Naive thymus-derived CD8-positive, alpha-beta T cell (primary cell): ENCODE data around the gene MAT2A. TPM values are rescaled to one million over a fixed set of nuclear protein-coding genes. Genes with fewer than 3 reads are reported as not detected.

Experiments
- ATAC-seq, 2 donors: fragments of 150-1000 bp; cut with Tn5 transposase in 1 of 2; sonication (Bioruptor Pico), chemical (Tn5 transposase) in 1 of 2; 1 replicate in 1 of 2; 2 replicates in 1 of 2; pipeline ENCODE4 v1.10.0; 2021; ENCODE audit warnings: mild to moderate bottlenecking in 2 of 2, moderate library complexity in 2 of 2
- POLR2A ChIA-PET: fragments of 350-600 bp; sonication (Branson Sonifier 250); formaldehyde crosslinking; loops from one replicate; lab custom pipeline; 2021; ENCODE audit warnings: antibody characterized with exemption; lab: Charles Lee
- DNase-seq, 10 donors: peaks; one replicate each; pipeline versions ENCODE4 v3.0.0 to v3.0.0-alpha.2; 2020 to 2022
- H3K27ac Mint-ChIP-seq, 10 donors: one replicate each; pipeline ENCODE4 v1.8.0; 2020 to 2022; ENCODE audit warnings: mild to moderate bottlenecking in 10 of 10, mixed read lengths in 10 of 10, moderate library complexity in 4 of 10, inconsistent platforms in 1 of 10
- H3K27me3 Mint-ChIP-seq, 5 donors: one replicate each; pipeline ENCODE4 v1.8.0; 2021 to 2022; ENCODE audit warnings: mixed read lengths in 5 of 5
- H3K36me3 Mint-ChIP-seq, 3 donors: one replicate each; pipeline ENCODE4 v1.8.0; 2020 to 2022; ENCODE audit warnings: mixed read lengths in 3 of 3, mild to moderate bottlenecking in 2 of 3, inconsistent platforms in 1 of 3
- H3K4me1 Mint-ChIP-seq, 4 donors: one replicate each; pipeline ENCODE4 v1.8.0; 2021 to 2022; ENCODE audit warnings: mixed read lengths in 4 of 4
- H3K4me3 Mint-ChIP-seq, 10 donors: one replicate each; pipeline ENCODE4 v1.8.0; 2020 to 2022; ENCODE audit warnings: mild to moderate bottlenecking in 10 of 10, mixed read lengths in 10 of 10, moderate library complexity in 6 of 10, inconsistent platforms in 1 of 10
- H3K9me3 Mint-ChIP-seq, 9 donors: one replicate each; pipeline ENCODE4 v1.8.0; 2020 to 2022; ENCODE audit warnings: mixed read lengths in 9 of 9, mild to moderate bottlenecking in 3 of 9, inconsistent platforms in 1 of 9, moderate library complexity in 1 of 9
- polyA plus RNA-seq, 3 donors: library from polyadenylated mRNA; unstranded; fragments of 300-500 nt; fragmentation: Illumina TruSeq; gene quantifications; one replicate each; pipeline ENCODE4 v1.2.3, GENCODE V29; 2021
- total RNA-seq, 8 experiments: library from RNA in 2 of 8; stranded (reverse) in 2 of 8; gene quantifications; one replicate each; pipeline ENCODE4 v1.2.3 and lab custom pipeline; 2021 to 2026

MAT2A gene
- total RNA-seq (100 to 1,000 TPM; 192 to 205 TPM), polyA plus RNA-seq (100 to 1,000 TPM in 1 of 3 donors, 10 to 100 TPM in 2; 68.1 to 103 (median 73.0) TPM), total RNA-seq (lab: John Stamatoyannopoulos, UW) (130 to 465 (median 147) reads per million in 6 experiments)

DNA sequence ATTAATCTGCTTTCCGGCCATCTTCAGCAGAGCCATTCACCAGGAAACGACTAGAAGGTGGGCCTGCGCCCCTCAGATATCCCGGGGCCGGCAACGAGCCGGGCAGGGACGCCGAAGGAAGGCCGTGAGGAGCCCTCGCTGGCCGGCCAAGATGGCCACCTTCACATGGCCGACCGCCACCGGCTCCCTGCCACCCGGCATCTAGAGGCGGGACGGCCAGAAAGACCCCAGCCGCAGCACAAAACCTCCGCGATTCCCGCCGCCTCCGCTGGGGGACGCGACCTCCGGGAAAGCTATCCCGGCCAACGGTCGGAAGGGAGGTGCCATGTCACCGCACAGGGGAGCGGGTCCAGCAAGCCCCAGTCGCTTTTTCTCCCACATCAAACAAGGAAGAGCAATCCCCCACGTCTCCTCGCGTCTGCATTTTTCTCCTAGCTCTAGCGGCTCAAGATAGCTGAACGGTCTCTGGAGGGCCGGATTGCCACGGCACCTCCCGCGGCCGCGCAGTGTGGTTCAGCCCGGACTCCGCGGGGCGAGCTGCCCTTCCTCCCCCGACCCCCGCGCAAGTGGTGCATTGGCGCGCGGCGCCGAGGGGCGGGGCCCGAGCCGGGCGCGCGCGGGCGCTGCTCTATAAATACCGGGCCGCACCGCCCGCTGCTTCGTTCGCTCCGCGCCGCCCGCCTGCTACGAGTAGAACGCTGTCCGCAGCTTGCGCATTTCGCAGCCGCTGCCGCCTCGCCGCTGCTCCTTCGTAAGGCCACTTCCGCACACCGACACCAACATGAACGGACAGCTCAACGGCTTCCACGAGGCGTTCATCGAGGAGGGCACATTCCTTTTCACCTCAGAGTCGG, at the start of gene MAT2A:
Gene MAT2A, plus strand, starts transcription at position 662 of the 854 bp plus-strand sequence. Its CDS starts 120 bp downstream, at position 782.
- Mint-ChIP-seq H3K36me3 (peaks cover 10 to 34% (median 16%) of the 10 kb centered on the region in 3 donors), H3K27me3 (no peaks in the 10 kb centered on the region), H3K9me3 (no peaks in the 10 kb centered on the region), H3K27ac (peak within 1 kb of the TSS; percentile 90 to 98 (median 95)), H3K4me1 (peaks cover 21 to 50% (median 40%) of the 10 kb centered on the region in 4 donors), H3K4me3 (peak within 1 kb of the TSS; percentile 91 to 96 (median 95))
- POLR2A ChIA-PET: interaction anchor here (0.5 to 6.7 kb wide), 36 partner anchors 9 to 902 kb away, joined by 3 to 144 read pairs (median 5); partner anchors contain the start of genes C2orf68, ELMOD3, GGCX and KDM3A
- ATAC-seq (peak; percentile 74 to 76), DNase-seq (peak; percentile 71 to 91 (median 86))

DNA sequence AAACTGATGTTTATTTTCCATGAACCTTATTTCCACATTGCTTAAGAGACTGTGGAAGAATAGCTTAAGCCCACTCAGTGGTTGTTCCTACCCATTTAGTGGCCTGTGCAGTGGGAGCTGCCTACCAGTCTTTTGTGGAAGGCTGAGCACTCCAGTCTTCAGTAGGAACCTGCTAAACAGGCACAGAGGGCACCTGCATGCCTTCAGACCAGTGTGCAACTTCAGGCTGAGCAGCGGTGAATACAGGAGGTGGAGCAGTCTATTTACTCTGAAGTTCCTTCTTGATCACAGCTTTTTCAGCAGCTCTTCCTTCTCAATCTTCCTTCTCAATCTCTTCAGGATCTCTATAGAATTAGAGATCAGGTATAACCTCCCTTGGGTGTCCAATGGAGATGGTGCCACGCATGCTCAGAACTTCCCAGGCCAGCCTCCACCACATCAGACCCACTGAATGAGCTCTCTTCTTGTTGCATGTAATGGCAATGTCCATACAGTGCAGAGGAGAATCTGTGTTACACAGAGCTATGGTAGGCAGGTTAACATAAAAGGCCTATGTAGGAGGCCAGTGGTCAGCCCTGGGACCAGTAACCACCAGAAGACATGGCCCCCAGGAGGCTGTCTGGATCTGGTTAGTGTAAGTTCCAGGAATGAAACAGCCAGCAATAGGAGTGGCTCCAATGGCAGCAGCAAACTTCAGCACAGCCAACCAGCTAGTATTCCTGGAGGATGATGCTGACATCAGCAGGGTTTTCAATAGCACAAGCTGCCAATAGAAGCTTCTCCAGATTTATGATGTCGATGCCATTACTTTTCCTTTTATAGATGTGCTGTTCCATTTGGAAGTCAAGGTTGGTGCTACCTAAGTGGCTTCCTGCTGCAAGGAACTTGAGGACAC, 47.9 kb upstream of the MAT2A start:
- ATAC-seq: no peak
- POLR2A ChIA-PET: no interaction called here
- Mint-ChIP-seq H3K36me3 (peaks cover 3 to 6% (median 5%) of the 10 kb centered on the region in 3 donors), H3K4me3 (no peak overlapping the region), H3K27ac (no peak overlapping the region), H3K4me1 (no peaks in the 10 kb centered on the region), H3K27me3 (no peaks in the 10 kb centered on the region), H3K9me3 (peaks cover 0 to 29% (median 9%) of the 10 kb centered on the region in 9 donors)
- no peak for DNase-seq

DNA sequence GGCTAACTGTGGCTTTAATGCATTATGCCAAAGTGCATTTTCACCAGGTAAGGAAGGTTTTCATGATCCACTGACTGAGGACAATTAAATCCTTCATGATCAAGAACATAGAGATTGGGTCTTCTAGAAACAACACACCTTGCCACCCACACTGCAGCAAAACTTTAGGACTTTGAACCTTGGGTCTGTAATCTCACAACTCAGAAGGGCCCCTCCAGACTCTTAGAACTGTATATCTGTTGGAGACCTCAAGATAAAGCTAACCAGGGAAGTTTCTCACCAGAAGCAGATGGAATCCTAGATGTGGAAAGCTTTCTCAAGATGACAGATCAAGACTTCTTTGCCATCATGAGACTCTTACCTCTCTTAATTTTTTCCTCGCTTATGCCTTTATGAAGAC, 42.5 kb upstream of the MAT2A start:
- peaks cover 0 to 4% (median under 1%) of the 10 kb centered on the region in 9 donors for H3K9me3 Mint-ChIP-seq
- H3K4me1 Mint-ChIP-seq: peaks cover 0 to 8% (median 0%) of the 10 kb centered on the region in 4 donors
- POLR2A ChIA-PET: interaction anchor here (0.8 kb wide), 1 partner anchor 10 kb away, joined by 8 read pairs; no protein-coding TSS in a partner anchor
- DNase-seq: no peak
- no peak overlapping the region for H3K4me3 Mint-ChIP-seq
- H3K27me3 Mint-ChIP-seq: no peaks in the 10 kb centered on the region
- H3K36me3 Mint-ChIP-seq: no peaks in the 10 kb centered on the region
- H3K27ac Mint-ChIP-seq: peak overlapping the region in 1 of 10 donors; percentile 22
- ATAC-seq: no peak

DNA sequence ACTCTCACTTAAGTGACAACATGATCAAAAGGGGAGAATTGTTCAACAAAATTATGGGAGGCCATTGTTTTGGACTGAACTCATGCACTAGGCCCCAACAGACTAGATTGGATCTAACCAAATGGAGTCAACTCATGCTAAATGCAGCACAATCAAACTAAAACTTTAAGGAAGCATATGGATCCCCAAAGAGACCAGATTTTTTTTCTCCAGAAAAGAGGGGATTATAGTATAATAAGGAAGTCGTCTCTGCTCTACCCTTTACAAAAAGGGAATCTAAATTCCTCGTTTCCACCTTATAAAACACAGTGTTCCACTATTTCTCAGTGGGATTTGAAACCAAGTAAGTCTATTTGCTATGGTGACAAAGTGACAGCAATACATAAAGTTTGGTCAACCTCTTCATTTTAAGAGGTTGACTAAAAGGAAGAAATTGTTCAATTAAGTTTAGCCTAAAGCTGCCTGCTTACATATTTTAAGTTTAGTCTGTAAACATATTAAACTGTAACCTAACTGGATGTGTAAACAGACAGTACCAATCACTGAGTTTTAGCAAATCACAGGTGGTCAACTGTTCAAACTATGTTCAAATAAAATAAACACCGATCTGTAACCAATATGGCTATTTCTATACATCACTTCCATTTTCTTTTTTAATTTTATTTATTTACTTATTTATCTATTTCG, 40.9 kb upstream of the MAT2A start:
- ATAC-seq (no peak), DNase-seq (no peak)
- no peak overlapping the region for H3K27ac Mint-ChIP-seq
- POLR2A ChIA-PET: no interaction called here
- H3K4me1 Mint-ChIP-seq: peaks cover 0 to 8% (median 2%) of the 10 kb centered on the region in 4 donors
- no peak overlapping the region for H3K4me3 Mint-ChIP-seq
- H3K9me3 Mint-ChIP-seq: peaks cover 0 to under 1% (median 0%) of the 10 kb centered on the region in 9 donors
- no peaks in the 10 kb centered on the region for H3K27me3 Mint-ChIP-seq
- H3K36me3 Mint-ChIP-seq: no peaks in the 10 kb centered on the region

DNA sequence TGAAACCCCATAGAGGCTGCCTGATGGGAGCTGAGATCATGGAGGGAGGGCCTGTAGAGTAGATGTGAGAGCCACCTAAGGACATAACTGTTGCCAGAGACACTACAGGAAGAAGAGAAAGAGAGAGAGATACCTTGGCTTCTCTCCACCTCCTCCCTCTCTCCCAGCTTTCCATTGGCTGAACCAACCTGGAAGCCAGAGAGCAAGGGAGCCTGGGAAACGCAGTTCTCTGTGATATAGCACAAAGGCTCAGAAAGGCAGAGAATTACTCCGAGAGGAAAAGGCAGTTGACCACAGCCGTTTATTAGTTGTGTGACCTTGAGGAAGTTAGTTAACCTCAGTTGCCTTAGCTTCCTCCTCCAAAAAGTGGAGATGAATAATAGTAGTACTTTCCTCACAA, 37.7 kb upstream of the MAT2A start:
- H3K27ac Mint-ChIP-seq: no peak overlapping the region

DNA sequence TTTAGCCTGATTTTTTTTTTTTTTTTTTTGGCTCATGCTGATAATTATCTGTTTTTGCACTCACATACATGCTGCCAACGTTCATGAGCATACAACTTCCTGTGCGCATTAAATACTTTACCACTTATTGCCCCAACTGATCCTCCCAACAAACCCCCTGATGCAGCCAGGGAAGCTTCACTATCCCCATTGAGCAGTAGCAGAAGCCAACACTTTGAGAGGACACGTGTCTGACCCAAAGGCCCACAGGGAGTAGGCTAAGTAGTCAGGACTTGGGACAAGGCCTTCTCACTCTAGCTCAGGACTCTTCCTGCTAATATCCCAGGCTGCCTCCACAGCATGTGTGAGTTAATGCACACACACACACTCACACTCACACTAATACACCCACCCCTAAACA, 36.2 kb upstream of the MAT2A start:
- Mint-ChIP-seq H3K4me1 (peaks cover 0 to 8% (median 2%) of the 10 kb centered on the region in 4 donors), H3K9me3 (no peaks in the 10 kb centered on the region), H3K4me3 (no peak overlapping the region), H3K27me3 (no peaks in the 10 kb centered on the region), H3K36me3 (no peaks in the 10 kb centered on the region), H3K27ac (no peak overlapping the region)
- ATAC-seq: no peak
- no peak for DNase-seq
- POLR2A ChIA-PET: no interaction called here

More for the DNA sequence above, 37.7 kb upstream of the MAT2A start:
- no peaks in the 10 kb centered on the region for H3K9me3 Mint-ChIP-seq
- no peaks in the 10 kb centered on the region for H3K36me3 Mint-ChIP-seq
- DNase-seq (no peak), ATAC-seq (no peak)
- no peak overlapping the region for H3K4me3 Mint-ChIP-seq
- H3K27me3 Mint-ChIP-seq: no peaks in the 10 kb centered on the region
- H3K4me1 Mint-ChIP-seq: peaks cover 0 to 8% (median 2%) of the 10 kb centered on the region in 4 donors
- POLR2A ChIA-PET: no interaction called here

DNA sequence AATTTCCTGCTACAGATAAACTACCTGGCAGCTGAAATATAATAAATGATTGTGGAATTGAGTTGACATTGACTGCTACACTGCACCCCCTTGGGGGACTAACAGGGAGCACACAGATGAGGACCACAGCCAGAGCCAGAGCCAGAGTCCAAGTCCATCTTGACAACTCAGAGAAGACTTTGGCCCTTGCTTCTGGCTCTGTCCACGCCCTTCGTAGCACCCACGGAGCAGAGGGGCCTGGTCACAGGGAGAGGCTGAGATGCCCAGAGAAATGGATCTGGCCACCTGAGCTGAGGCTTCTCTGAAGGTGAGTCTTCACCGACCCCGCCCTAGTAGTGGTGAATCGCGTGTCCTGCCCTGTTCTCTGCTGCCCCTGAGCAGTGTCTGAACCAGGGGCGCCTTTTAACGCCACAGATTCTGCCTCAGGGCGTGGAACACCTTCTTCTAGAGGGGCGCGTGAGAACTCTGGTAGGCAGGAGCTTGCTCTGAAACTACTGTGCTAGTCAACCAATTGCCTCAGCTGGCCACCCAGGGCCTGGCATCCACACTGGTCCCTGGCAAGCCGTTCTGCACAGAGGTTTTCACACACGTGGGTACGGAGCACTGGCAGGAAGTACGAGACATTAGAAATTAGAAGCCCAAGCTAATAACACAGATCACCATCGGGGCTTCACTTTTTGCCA, 35.7 kb upstream of the MAT2A start:
- H3K36me3 Mint-ChIP-seq: no peaks in the 10 kb centered on the region
- H3K27ac Mint-ChIP-seq: no peak overlapping the region
- no peak overlapping the region for H3K4me3 Mint-ChIP-seq
- H3K4me1 Mint-ChIP-seq: peaks cover 0 to 8% (median 2%) of the 10 kb centered on the region in 4 donors
- ATAC-seq (no peak), DNase-seq (no peak)
- H3K27me3 Mint-ChIP-seq: no peaks in the 10 kb centered on the region
- POLR2A ChIA-PET: no interaction called here
- no peaks in the 10 kb centered on the region for H3K9me3 Mint-ChIP-seq

DNA sequence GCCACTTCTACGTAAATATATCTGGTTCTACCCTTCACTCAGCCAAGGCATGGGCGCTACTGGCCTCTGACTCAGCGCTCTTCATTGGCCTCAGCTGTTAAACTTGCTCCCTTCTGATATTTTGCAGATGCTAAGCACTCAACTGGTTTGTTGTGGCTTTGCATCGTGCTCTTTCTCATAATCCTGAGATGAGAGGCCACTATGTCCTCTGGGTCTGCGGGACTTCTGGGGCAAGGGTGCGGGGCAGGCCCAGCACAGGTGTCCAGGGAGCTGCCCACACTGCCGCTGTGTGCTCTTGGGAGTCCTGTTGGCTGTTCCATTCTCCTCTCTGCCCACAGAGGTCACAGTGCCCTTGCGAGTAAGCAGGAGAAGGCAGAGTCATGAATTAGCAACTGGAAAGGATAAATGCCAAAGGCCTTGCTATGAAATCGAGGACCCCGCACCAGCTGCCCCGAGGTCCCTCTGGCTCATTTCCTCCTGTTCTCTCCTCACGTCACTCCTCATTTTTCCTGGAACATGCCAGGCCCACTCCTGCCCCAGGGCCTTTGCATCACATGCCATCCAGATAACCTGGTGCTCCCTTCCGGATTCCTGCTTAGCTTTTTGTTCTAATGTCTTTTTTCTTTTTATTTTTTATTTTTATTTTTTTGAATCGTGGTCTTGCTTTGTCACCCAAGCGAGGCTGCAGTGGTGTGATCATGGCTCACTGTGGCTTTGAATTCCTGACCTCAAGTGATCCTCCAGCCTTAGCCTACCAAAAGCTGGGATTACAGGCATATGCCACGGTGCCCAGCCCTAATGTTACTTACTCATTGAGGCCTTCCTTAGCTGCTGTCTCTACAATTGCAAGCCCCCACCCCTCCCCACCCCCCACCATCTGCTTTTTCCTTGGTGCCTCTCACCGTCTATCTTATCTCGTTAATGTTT, 34.9 kb upstream of the MAT2A start:
- ATAC-seq: no peak
- H3K27ac Mint-ChIP-seq: peak overlapping the region in 1 of 10 donors; percentile 41
- no peaks in the 10 kb centered on the region for H3K9me3 Mint-ChIP-seq
- no peaks in the 10 kb centered on the region for H3K36me3 Mint-ChIP-seq
- peaks cover 0 to 8% (median 2%) of the 10 kb centered on the region in 4 donors for H3K4me1 Mint-ChIP-seq
- POLR2A ChIA-PET: interaction anchor here (0.5 to 0.7 kb wide), 2 partner anchors 34 to 140 kb away, joined by 3 to 5 read pairs; no protein-coding TSS in a partner anchor
- H3K4me3 Mint-ChIP-seq: no peak overlapping the region
- no peak for DNase-seq
- no peaks in the 10 kb centered on the region for H3K27me3 Mint-ChIP-seq

DNA sequence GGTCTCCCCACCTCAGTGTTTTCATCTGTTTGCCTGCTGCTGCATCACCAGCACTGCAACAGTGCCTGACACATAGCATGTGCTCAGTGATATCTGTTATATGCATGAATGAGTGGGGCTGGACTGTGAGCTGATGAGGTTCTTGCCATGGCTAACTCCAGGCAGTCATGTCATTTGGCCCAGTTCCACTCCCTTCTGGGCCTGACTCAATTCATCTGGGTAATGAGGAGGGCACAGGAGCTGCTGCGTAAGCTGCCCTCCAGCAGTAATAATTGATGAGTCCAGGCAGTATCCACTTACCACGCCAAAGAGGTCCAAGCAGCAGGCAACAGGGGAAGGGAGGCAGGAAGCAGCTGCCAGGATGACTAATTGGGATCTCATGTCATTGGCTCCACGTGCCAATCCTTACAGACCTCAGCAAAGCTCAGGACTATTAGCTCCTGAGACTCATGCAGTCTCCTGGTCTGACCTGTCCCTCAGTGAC, 34.1 kb upstream of the MAT2A start:
- peaks cover 0 to 7% (median 2%) of the 10 kb centered on the region in 4 donors for H3K4me1 Mint-ChIP-seq
- DNase-seq (no peak), ATAC-seq (no peak)
- no peaks in the 10 kb centered on the region for H3K9me3 Mint-ChIP-seq
- no peak overlapping the region for H3K27ac Mint-ChIP-seq
- no peaks in the 10 kb centered on the region for H3K36me3 Mint-ChIP-seq
- no peaks in the 10 kb centered on the region for H3K27me3 Mint-ChIP-seq
- POLR2A ChIA-PET: interaction anchor here (0.5 to 0.7 kb wide), 2 partner anchors 34 to 141 kb away, joined by 3 to 5 read pairs; no protein-coding TSS in a partner anchor
- no peak overlapping the region for H3K4me3 Mint-ChIP-seq

DNA sequence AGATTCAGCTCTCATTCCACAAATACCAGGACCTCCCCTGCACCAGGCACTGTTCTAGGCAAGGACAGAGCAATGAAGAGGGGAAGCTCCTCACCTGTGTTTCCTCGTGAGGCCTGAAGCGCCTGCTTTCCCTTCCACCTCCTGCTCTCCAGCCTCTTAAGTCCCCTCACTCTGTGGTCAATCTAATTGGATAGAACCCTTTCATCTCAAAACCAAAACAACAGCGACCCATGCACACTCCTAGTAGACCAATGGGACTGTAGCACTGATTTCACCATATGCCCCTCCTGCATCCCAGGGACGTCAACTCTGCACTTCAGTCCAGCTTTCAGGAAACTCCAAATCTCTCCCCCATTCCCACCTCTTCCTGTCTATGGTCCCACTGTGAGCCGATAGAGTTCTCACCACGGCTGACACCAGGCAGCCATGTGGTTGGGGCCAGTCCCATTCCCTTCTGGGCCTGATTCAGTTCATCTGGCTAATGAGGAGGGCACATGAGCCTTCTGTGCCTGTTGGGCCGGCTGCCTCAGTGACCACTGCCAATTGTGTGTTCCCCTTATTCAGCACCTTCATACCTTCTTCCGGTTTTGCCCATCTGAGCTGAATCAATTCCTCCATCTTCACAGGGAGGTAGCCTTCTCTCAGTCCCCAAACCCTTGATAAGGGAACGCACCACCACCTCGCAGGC, 33.3 kb upstream of the MAT2A start:
- Mint-ChIP-seq H3K27ac (no peak overlapping the region), H3K4me1 (peaks cover 0 to 5% (median 1%) of the 10 kb centered on the region in 4 donors), H3K4me3 (no peak overlapping the region), H3K27me3 (no peaks in the 10 kb centered on the region), H3K9me3 (no peaks in the 10 kb centered on the region), H3K36me3 (no peaks in the 10 kb centered on the region)
- DNase-seq (no peak), ATAC-seq (no peak)
- POLR2A ChIA-PET: no interaction called here
